ENCODE results near the gene PLIN5.

- TF ChIP-seq POLR2AphosphoS5 (IDR thresholded peaks at IDR 0.05) (no peak), CTCF (IDR thresholded peaks at IDR 0.05) (no peak)
Measured at GRCh38 chr19:4473763-4474513, 61.1 kb downstream of the PLIN5 start.
